ENCODE measurements around the gene HOXD11. TPM values are rescaled to one million over a fixed set of nuclear protein-coding genes. Genes with fewer than 3 reads are reported as not detected.

HOXD11 gene
- total RNA-seq, 1 experiment from 2014 or later, result not detected

- ATAC-seq, result no peak
- TF ChIP-seq PRRX2 (CRISPR knock-in tag; IDR thresholded peaks at IDR 0.05) (no peak), HMGA2 (CRISPR knock-in tag; IDR thresholded peaks at IDR 0.05) (no peak), JUN (CRISPR knock-in tag; IDR thresholded peaks at IDR 0.05) (no peak), ZNF512 (CRISPR knock-in tag; IDR thresholded peaks at IDR 0.05; ENCODE audit: borderline replicate concordance) (no peak)
- TF ChIP-seq, protein P1, sequence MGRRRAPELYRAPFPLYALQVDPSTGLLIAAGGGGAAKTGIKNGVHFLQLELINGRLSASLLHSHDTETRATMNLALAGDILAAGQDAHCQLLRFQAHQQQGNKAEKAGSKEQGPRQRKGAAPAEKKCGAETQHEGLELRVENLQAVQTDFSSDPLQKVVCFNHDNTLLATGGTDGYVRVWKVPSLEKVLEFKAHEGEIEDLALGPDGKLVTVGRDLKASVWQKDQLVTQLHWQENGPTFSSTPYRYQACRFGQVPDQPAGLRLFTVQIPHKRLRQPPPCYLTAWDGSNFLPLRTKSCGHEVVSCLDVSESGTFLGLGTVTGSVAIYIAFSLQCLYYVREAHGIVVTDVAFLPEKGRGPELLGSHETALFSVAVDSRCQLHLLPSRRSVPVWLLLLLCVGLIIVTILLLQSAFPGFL (CRISPR knock-in tag; IDR thresholded peaks at IDR 0.05; ENCODE audit: borderline replicate concordance), result no peak
- ChIA-PET CTCF (no interaction called here), POLR2A (no interaction called here)
- DNase-seq (ENCODE audit: low spot score), result no peak
- peaks cover 98% of the 10 kb centered on the region for H3K27me3 Mint-ChIP-seq (ENCODE audit: low read depth)
- H3K4me3 Mint-ChIP-seq, result no peak overlapping the region
- H3K9me3 Mint-ChIP-seq, result no peaks in the 10 kb centered on the region
- no peak overlapping the region for H3K27ac Mint-ChIP-seq
- peaks cover 3% of the 10 kb centered on the region; the same call in 1 of the 2 replicates for H3K36me3 Mint-ChIP-seq
- H3K4me1 Mint-ChIP-seq, result peaks cover 33% of the 10 kb centered on the region
Observed at GRCh38 chr2:176076796-176077195, 30.3 kb upstream of the HOXD11 start.

DNA sequence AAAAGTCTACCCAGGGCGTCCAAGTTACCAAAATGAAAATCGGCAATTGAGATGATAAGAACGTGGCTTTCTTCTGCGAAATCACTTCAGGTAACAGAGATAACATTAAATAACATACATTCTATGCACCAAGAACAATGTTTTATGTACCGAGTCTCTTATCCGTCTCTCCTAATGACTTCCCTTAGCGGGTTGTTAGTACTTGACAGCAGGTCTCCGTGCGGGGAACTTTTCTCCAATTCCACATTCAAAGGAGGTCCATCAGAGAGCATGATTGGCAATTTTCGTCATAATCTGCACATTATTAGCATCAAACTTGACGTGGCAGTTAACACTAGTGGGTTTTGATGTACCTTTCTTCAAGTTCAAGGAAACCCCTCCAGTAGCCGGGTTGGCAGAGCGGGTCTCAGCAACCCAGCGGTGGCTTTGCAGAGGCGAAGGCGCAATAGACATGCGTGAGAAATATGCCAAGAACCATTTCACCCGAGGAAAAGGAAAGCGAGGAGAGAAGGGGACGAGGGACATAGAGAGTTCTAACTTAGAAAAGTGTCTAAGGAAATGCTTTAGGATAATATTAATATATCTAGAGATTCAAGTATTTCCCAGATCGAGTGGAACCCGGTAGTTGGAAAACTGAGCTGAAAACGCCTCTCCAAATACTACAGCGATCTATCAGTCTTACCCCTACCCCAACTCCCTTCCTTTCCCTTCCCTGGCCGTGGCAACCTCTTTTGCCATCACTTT is 28.4 kb upstream of the HOXD11 start:
- Mint-ChIP-seq H3K9me3 (no peaks in the 10 kb centered on the region), H3K27me3 (ENCODE audit: low read depth) (peaks cover 98% of the 10 kb centered on the region), H3K4me3 (peak overlapping the region; percentile 81), H3K36me3 (peaks cover 3% of the 10 kb centered on the region; the same call in 1 of the 2 replicates), H3K4me1 (peaks cover 40% of the 10 kb centered on the region), H3K27ac (no peak overlapping the region)
- DNase-seq (ENCODE audit: low spot score) (no peak), ATAC-seq (no peak)
- TF ChIP-seq, protein P2, sequence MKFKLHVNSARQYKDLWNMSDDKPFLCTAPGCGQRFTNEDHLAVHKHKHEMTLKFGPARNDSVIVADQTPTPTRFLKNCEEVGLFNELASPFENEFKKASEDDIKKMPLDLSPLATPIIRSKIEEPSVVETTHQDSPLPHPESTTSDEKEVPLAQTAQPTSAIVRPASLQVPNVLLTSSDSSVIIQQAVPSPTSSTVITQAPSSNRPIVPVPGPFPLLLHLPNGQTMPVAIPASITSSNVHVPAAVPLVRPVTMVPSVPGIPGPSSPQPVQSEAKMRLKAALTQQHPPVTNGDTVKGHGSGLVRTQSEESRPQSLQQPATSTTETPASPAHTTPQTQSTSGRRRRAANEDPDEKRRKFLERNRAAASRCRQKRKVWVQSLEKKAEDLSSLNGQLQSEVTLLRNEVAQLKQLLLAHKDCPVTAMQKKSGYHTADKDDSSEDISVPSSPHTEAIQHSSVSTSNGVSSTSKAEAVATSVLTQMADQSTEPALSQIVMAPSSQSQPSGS (CRISPR knock-in tag; IDR thresholded peaks at IDR 0.05; ENCODE audit: borderline replicate concordance, low read depth), result no peak
- TF ChIP-seq ARID4B (CRISPR knock-in tag; IDR thresholded peaks at IDR 0.05; ENCODE audit: borderline replicate concordance) (no peak), TP53 (CRISPR knock-in tag; IDR thresholded peaks at IDR 0.05) (no peak)
- ChIA-PET CTCF (interaction anchor here (0.7 to 4.6 kb wide), 14 partner anchors 7 to 1048 kb away, joined by 3 to 56 read pairs (median 4); partner anchors contain the start of genes HOXD13 and LNPK), POLR2A (interaction anchor here (0.7 kb wide), 1 partner anchor 28 kb away, joined by 3 read pairs; no protein-coding TSS in a partner anchor)

GRCh38 chr2:176079285-176079830 is 27.7 kb upstream of the HOXD11 start:
- Mint-ChIP-seq H3K4me3 (peak overlapping the region; percentile 81), H3K4me1 (peaks cover 44% of the 10 kb centered on the region), H3K9me3 (no peaks in the 10 kb centered on the region), H3K27ac (peak overlapping the region; percentile 67; the same call in 1 of the 2 replicates), H3K36me3 (peaks cover 3% of the 10 kb centered on the region; the same call in 1 of the 2 replicates), H3K27me3 (ENCODE audit: low read depth) (peaks cover 98% of the 10 kb centered on the region)
- peak; percentile 59 for DNase-seq (ENCODE audit: low spot score)
- ChIA-PET CTCF (interaction anchor here (0.7 to 4.6 kb wide), 16 partner anchors 8 to 1104 kb away, joined by 3 to 56 read pairs (median 4); partner anchors contain the start of genes HOXD13 and LNPK), POLR2A (interaction anchor here (0.7 kb wide), 1 partner anchor 27 kb away, joined by 3 read pairs; no protein-coding TSS in a partner anchor)
- peak; percentile 27 for ATAC-seq
- TF ChIP-seq CREB1 (CRISPR knock-in tag; IDR thresholded peaks at IDR 0.05), result no peak
- TF ChIP-seq, protein P3, sequence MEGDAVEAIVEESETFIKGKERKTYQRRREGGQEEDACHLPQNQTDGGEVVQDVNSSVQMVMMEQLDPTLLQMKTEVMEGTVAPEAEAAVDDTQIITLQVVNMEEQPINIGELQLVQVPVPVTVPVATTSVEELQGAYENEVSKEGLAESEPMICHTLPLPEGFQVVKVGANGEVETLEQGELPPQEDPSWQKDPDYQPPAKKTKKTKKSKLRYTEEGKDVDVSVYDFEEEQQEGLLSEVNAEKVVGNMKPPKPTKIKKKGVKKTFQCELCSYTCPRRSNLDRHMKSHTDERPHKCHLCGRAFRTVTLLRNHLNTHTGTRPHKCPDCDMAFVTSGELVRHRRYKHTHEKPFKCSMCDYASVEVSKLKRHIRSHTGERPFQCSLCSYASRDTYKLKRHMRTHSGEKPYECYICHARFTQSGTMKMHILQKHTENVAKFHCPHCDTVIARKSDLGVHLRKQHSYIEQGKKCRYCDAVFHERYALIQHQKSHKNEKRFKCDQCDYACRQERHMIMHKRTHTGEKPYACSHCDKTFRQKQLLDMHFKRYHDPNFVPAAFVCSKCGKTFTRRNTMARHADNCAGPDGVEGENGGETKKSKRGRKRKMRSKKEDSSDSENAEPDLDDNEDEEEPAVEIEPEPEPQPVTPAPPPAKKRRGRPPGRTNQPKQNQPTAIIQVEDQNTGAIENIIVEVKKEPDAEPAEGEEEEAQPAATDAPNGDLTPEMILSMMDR (IDR thresholded peaks at IDR 0.05), result no peak
- TF ChIP-seq, protein P4, sequence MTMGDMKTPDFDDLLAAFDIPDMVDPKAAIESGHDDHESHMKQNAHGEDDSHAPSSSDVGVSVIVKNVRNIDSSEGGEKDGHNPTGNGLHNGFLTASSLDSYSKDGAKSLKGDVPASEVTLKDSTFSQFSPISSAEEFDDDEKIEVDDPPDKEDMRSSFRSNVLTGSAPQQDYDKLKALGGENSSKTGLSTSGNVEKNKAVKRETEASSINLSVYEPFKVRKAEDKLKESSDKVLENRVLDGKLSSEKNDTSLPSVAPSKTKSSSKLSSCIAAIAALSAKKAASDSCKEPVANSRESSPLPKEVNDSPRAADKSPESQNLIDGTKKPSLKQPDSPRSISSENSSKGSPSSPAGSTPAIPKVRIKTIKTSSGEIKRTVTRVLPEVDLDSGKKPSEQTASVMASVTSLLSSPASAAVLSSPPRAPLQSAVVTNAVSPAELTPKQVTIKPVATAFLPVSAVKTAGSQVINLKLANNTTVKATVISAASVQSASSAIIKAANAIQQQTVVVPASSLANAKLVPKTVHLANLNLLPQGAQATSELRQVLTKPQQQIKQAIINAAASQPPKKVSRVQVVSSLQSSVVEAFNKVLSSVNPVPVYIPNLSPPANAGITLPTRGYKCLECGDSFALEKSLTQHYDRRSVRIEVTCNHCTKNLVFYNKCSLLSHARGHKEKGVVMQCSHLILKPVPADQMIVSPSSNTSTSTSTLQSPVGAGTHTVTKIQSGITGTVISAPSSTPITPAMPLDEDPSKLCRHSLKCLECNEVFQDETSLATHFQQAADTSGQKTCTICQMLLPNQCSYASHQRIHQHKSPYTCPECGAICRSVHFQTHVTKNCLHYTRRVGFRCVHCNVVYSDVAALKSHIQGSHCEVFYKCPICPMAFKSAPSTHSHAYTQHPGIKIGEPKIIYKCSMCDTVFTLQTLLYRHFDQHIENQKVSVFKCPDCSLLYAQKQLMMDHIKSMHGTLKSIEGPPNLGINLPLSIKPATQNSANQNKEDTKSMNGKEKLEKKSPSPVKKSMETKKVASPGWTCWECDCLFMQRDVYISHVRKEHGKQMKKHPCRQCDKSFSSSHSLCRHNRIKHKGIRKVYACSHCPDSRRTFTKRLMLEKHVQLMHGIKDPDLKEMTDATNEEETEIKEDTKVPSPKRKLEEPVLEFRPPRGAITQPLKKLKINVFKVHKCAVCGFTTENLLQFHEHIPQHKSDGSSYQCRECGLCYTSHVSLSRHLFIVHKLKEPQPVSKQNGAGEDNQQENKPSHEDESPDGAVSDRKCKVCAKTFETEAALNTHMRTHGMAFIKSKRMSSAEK (CRISPR knock-in tag; IDR thresholded peaks at IDR 0.05; ENCODE audit: borderline replicate concordance), result no peak

Data from WTC11 (cell line).